ENCODE measurements around the gene UNC5B.

The UNC5B gene

DNA sequence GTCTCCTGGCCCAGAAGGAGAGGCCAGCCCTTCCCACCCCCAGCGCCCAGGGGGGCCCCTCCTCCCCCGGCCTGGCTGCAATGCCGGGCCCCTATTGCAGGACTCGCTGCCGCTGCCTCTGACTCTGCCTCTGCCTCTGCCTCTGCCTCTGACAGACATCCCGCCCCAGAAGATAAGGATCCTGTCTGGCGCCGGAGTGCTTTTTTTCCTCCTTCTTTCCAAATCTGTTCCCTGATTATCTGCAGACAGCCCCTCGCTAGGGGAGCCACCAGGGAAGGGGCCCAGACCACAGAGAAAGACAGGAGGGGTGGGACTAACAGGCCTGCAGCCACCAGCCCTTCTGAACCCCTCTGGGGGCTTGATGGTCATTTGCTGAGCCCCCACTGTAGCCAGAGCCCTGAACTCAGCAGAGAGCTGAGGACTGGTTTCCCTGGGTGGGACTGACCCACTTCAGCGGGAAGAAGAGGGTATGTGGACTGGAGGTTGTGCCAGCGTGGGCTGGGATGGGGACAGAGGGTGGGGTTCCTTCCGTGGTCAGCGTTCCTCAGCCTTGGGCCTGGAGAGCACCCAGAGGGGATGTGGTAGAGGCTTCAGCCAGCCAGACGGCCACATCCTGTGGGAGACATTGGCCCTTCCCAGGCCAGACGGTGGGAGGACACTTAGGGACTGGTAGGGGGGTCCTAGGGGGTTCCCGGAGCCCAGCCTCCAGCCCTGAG, 22.8 kb downstream of the UNC5B start:
- H3K4me3 ChIP-seq (ENCODE audit: low read depth, low read length) = no peak overlapping the region
- no peak for TF ChIP-seq CTCF (IDR thresholded peaks at IDR 0.05; ENCODE audit: control insufficient read depth, extremely low read depth, insufficient read depth)
- no peak for DNase-seq (ENCODE audit: low read depth)

DNA sequence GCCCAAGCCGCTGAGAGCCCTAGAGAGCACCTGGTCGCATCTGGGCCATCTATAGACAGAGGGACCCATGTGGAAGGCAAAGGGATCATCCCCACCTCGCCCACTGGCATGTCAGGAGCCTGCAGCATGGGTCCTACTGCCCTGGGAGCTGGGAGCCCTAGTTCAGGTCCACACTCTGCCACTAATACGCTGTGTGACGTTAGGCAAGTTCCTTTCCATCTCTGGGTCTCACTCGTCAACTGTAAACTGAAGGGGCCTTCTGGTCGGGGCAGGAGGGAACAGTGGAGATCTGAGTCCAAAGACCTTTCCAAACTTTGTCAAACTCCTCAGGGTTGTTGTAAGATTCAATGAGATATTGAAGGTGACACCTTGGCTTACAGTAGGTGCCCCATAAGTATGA, 23.4 kb downstream of the UNC5B start:
- H3K4me3 ChIP-seq (ENCODE audit: low read depth, low read length) = no peak overlapping the region
- no peak for TF ChIP-seq CTCF (IDR thresholded peaks at IDR 0.05; ENCODE audit: control insufficient read depth, extremely low read depth, insufficient read depth)
- DNase-seq (ENCODE audit: low read depth) = no peak

DNA sequence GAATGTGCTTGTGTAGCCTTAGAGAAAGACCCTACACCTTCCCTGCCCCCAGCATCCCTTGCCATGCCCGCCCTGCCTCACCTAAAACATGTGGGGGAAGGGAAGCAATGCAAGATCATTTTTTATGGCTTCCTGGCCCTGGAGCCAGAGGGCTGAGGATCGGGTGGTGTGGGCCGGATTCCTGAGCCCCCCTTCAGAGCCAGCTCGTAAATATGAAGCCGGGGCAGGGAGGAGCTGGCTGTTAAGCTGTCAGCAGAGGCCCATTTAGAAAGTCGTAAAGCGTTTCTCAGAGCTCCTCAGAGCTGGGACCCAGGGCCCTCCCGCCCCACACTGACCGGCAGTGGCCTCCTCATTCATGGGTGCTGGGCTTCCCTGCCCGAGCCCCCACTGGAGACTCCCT, 23.9 kb downstream of the UNC5B start:
- no peak for TF ChIP-seq CTCF (IDR thresholded peaks at IDR 0.05; ENCODE audit: control insufficient read depth, extremely low read depth, insufficient read depth)
- no peak overlapping the region for H3K4me3 ChIP-seq (ENCODE audit: low read depth, low read length)
- no peak for DNase-seq (ENCODE audit: low read depth)

DNA sequence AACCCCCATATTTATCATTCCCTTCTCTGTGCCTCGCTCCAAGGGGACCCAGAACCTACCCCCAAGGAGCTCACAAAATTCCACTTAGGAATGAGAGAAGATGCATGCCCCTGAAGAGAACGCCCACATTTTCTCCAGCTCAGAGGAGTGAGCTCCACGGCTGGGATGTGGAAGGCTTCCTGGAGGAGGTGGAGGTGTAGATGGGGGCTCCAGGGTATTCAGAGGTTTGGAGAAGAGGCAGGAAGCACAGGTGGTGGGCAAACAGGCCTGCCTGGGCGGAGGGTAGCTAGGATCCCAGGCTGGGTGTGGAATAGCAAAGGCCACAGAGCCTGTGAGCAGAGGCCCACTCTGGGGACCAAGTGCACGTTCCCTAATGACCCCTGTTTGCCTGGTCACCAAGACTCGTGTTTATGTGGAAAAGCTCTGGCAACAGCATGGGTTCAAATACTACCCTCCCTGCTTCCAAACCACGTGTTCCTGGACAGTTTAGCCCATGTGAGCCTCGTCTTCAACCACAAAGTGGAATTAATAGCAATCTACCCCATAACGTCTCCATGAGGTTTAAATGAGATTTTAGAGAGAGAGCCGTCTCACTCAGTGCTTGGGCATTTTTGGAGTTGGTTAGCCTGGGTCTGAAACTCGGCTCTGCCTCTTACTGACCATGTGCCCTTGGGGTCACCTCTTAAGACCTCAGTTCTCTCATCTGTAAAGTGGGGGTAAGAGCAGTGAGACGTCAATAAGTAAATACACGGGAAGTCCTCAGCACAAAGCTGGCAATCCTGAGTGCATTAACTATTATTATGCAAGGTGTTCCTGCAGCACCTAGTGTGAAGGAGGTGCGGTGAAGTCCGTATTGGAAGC, 24.7 kb downstream of the UNC5B start:
- no peak for TF ChIP-seq CTCF (IDR thresholded peaks at IDR 0.05; ENCODE audit: control insufficient read depth, extremely low read depth, insufficient read depth)
- DNase-seq (ENCODE audit: low read depth) = no peak
- H3K4me3 ChIP-seq (ENCODE audit: low read depth, low read length) = no peak overlapping the region

GRCh38 chr10:71237843-71238623, 25.7 kb downstream of the UNC5B start:
- no peak for TF ChIP-seq CTCF (IDR thresholded peaks at IDR 0.05; ENCODE audit: control insufficient read depth, extremely low read depth, insufficient read depth)
- no peak for DNase-seq (ENCODE audit: low read depth)
- H3K4me3 ChIP-seq (ENCODE audit: low read depth, low read length) = no peak overlapping the region

GRCh38 chr10:71238626-71239025, 26.3 kb downstream of the UNC5B start:
- no peak overlapping the region for H3K4me3 ChIP-seq (ENCODE audit: low read depth, low read length)
- DNase-seq (ENCODE audit: low read depth) = no peak
- TF ChIP-seq CTCF (IDR thresholded peaks at IDR 0.05; ENCODE audit: control insufficient read depth, extremely low read depth, insufficient read depth) = no peak

Measured in LNCaP clone FGC (cell line).